Heart right ventricle (tissue), 16 donors: ENCODE data around the gene RXRA. TPM values are rescaled to one million over a fixed set of nuclear protein-coding genes. Genes with fewer than 3 reads are reported as not detected.

ENCODE experiments used
- ATAC-seq, 8 donors: fragments of 200-7000 bp; cut with Tn5 transposase; one replicate each; pipeline ENCODE4 v1.9.1; 2020; ENCODE audit warnings: mild to moderate bottlenecking in 8 of 8, moderate library complexity in 8 of 8, moderate number of reproducible peaks in 1 of 8
- DNase-seq, 2 donors: peaks; one replicate each; pipeline ENCODE4 v3.0.0-alpha.2; 2020
- H3K27ac ChIP-seq, 10 donors: fragments of 200-600 bp; sonication (generic) in 2 of 10; one replicate each; pipeline versions ENCODE4 v1.5.0 to v1.8.0; 2020 to 2022; ENCODE audit warnings: mild to moderate bottlenecking in 3 of 10
- H3K27me3 ChIP-seq, 7 donors: fragments of 200-600 bp; one replicate each; pipeline ENCODE4 v1.8.0; 2021 to 2022; ENCODE audit warnings: mild to moderate bottlenecking in 2 of 7
- H3K36me3 ChIP-seq, 9 donors: fragments of 200-600 bp; sonication (generic) in 1 of 9; one replicate each; pipeline versions ENCODE4 v1.5.0 to v1.8.0; 2020 to 2022; ENCODE audit warnings: mild to moderate bottlenecking in 2 of 9
- H3K4me1 ChIP-seq, 9 donors: fragments of 200-600 bp; sonication (generic) in 1 of 9; one replicate each; pipeline versions ENCODE4 v1.5.0 to v1.8.0; 2020 to 2022; ENCODE audit warnings: mild to moderate bottlenecking in 4 of 9
- H3K4me3 ChIP-seq, 10 donors: fragments of 200-600 bp; sonication (generic) in 2 of 10; one replicate each; pipeline versions ENCODE4 v1.5.0 to v1.8.0; 2020 to 2022; ENCODE audit warnings: mild to moderate bottlenecking in 7 of 10, moderate library complexity in 2 of 10
- H3K9me3 ChIP-seq, 11 donors: fragments of 200-600 bp in 10 of 11; sonication (generic) in 2 of 11; one replicate each; pipeline versions ENCODE4 v1.5.0 to v1.8.0; 2013 to 2022; ENCODE audit warnings: mild to moderate bottlenecking in 2 of 11, control low read depth in 1 of 11, moderate library complexity in 1 of 11
- CTCF ChIP-seq, 9 donors: fragments of 200-600 bp; sonication (generic) in 2 of 9; IDR thresholded peaks; one replicate each; pipeline versions ENCODE4 v1.5.0 to v1.8.0; 2021 to 2022; ENCODE audit warnings: antibody characterized with exemption in 9 of 9, mild to moderate bottlenecking in 5 of 9, moderate library complexity in 1 of 9
- WGBS, 2 donors: extraction: QIAGEN DNeasy Blood & Tissue Kit; methylation state at CpG; one replicate each; pipeline ENCODE4 v1.1.7; 2013; ENCODE audit warnings: inconsistent platforms in 1 of 2; 5-methylcytosine and 5-hydroxymethylcytosine counted together
- intact Hi-C, 10 donors: fragments of 100-400 bp; cut with DNase I; formaldehyde crosslinking; loops; one replicate each; pipeline versions ENCODE4 v1.11.1 to v1.14.2; 2022
- polyA plus RNA-seq, 2 donors: library from polyadenylated mRNA; stranded (reverse); fragments of 200-250 nt; gene quantifications; one replicate each; pipeline ENCODE4 v1.2.3, GENCODE V29; 2013
- total RNA-seq, 10 donors: library from RNA; stranded (reverse); fragmentation: NEBNext Ultra II Directional in 3 of 10; extraction: Animal tissue kit (Norgen Biotek cat#: 25700) in 3 of 10; gene quantifications; one replicate each; pipeline versions ENCODE4 v1.2.1 to v1.2.4, GENCODE V29; 2021 to 2023
- donor health status: Arrhythmogenic right ventricular cardiomyopathy.
- donor health status: ischemic (EF 13 %, LVEDD 7.1; RV severe dilation, severe dysfunction).
- donor health status: healthy with polysubstance abuse.
- donor health status: DM: no; HTN: yes; CAD: no.
- donor health status: DM: no; HTN: no; CAD: no.
- donor health status: ischemic (EF 25% LVEDD 6.9; RV normal size, moderate dysfunction).
- donor health status: ischemic (EF 25% LVEDD 5.7; RV mildly dilated, moderate dysfunction).
- donor health status: healthy.
- donor health status: DM: yes; HTN: yes; CAD: no.
- donor health status: Ischemic cardiomyopathy.
- donor health status: ischemic (EF 35%, LVEDD 5.7; RV mildly dilated, moderate dysfunction).
- donor health status: nonischemic (EF 11% LVEDD 7.7; RV severe dilation, severe dysfunction).
- donor health status: DM: yes; HTN: yes; CAD: no.
- donor health status: PGD.
- donor health status: ischemic (EF 29% LVEDD 5.4; RV normal size, mild dysfunction).
- donor health status: nonischemic (EF 23%, LVEDD 6.1; RV moderate dilation, normal function).

RXRA gene
- total and polyA plus RNA-seq, 12 donors, result 22.6 to 92.3 (median 42.0) TPM

DNA sequence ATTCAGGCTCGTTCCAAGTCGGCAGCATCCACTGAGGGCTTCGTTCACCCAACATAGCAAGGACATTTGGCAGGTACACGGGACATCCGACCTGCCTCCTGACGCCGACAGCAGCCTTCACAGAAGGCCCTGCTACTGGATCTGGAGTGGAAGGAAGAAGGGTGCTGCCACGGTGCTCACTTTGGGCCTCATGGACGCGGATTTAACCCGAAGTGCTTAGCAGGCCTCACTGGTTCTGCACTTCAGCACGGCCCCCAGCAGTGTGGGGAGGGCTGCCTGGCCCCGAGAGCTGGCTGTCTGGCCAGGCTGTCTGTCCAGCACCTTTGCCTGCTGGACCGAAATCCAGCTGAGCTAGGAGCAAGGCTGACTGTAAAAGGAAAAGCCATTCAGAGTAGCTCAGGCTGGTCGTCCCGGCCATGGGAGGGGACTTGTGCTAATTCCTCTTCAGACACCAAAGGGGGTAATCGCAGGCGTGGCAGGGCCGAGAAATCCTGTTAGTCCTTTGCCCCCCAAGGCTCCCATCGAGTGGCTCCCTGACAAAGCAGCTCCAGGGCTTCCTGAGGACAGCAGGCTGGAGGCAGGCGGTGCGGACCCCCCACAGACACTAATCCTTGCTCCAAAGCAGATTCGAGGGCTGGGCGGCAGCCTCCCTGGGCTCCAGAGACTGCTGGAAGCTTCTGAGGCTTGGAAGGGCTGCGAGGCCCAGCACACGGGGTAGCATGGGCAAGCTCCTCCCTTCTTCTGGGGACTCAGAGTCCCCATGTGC is 11.1 kb upstream of the RXRA start:
- Histone ChIP-seq H3K27me3 (no peaks in the 10 kb centered on the region), H3K4me3 (no peak overlapping the region), H3K27ac (no peak overlapping the region), H3K9me3 (peaks cover 0 to 24% (median 0%) of the 10 kb centered on the region in 11 donors), H3K36me3 (no peaks in the 10 kb centered on the region), H3K4me1 (peaks cover 0 to 24% (median 18%) of the 10 kb centered on the region in 9 donors)
- ATAC-seq, result peak in 1 of 8 donors; percentile 28
- WGBS, 2 donors, result 85 to 89% methylated on average over 26 of the region's 26 CpGs
- intact Hi-C loops, result no loop called here
- peak in 1 of 2 donors; percentile 8 for DNase-seq
- TF ChIP-seq CTCF (IDR thresholded peaks at IDR 0.05), result no peak

DNA sequence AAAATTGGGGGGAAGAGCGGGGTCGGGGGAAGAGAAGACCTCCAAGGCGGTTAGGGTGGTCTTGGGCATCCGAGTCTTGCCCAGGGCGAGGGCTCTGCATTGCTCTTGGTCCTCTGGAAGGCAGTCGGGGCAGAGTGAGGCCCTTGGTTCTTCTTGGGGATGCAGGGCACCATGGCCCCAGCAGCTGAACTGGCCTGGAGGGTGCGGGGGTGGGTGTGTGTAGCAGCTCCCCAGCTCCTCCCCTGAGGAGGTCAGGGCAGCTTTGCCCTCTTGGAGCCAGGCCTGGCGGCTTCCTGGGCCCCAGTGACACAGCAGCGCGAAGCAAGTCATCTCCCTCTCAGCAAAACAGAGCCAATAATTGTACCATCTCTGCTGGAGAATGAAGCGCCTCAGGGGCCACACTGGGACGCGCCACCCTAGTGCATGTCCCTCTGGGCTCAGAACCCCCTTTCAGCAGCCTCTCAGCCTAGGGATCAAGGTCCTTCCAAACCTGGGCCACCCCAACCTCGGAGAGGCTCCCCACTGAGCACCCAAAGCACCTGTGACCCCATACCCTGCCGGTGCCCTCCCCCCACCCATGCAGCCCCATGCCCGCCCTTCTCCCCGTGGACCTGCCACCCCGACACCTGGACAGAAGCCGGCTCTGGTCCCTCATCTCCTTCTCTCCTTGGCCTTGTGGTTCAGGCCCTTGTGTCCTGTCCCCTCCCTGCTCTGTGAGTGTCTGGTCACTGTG is 10.4 kb upstream of the RXRA start:
- 89 to 90% methylated on average over 19 of the region's 19 CpGs for WGBS, 2 donors
- Histone ChIP-seq H3K4me3 (no peak overlapping the region), H3K27ac (peak overlapping the region in 1 of 10 donors; percentile 9), H3K27me3 (no peaks in the 10 kb centered on the region), H3K4me1 (peaks cover 0 to 24% (median 18%) of the 10 kb centered on the region in 9 donors), H3K36me3 (no peaks in the 10 kb centered on the region), H3K9me3 (peaks cover 0 to 22% (median 0%) of the 10 kb centered on the region in 11 donors)
- intact Hi-C loops, result no loop called here
- DNase-seq (peak in 1 of 2 donors; percentile 9), ATAC-seq (peak in 4 of 8 donors; percentile 3 to 12 (median 5))
- TF ChIP-seq CTCF (IDR thresholded peaks at IDR 0.05), result no peak

DNA sequence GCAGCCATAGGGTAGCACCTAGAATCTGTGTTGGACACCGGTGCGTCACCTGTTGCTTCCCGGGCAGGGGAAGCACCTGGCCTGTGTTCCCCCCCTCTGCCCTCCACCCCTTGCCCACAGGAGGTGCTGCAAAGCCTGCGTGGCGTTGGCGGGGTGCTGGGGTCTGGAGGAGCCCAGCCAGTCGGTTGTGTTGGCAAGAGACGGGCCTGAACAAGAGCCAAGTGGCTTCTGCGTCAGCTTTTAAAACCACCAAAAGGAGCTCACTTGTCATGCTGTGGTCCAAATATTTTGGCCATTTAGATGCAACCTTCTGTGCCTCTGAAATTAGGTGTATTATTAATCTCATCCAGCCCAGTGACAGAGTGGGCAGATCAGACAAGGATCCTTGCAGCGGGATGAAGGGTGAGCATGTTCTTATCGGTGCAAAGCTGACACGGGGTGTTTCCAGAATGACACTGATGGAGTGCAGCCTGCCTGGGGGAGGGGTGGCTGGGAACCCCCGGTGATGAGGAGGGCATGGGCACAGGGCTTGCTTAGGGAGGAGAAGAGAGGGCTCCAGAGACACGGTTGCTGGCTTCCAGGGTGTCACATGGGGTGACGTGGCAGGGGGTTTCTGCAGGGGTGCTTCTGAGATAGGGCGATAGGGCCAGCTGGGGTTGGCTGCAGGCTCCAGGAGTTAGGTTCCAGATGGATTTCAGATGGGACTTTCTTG is 9.7 kb upstream of the RXRA start:
- intact Hi-C loops, result no loop called here
- Histone ChIP-seq H3K27me3 (no peaks in the 10 kb centered on the region), H3K4me3 (no peak overlapping the region), H3K27ac (peak overlapping the region in 2 of 10 donors; percentile 9 to 15), H3K4me1 (peaks cover 0 to 27% (median 18%) of the 10 kb centered on the region in 9 donors), H3K36me3 (no peaks in the 10 kb centered on the region), H3K9me3 (peaks cover 0 to 17% (median 0%) of the 10 kb centered on the region in 11 donors)
- TF ChIP-seq CTCF (IDR thresholded peaks at IDR 0.05), result no peak
- ATAC-seq (peak; percentile 59 to 82 (median 77)), DNase-seq (peak in 1 of 2 donors; percentile 61)
- WGBS, 2 donors, result 30 to 38% methylated on average over 16 of the region's 16 CpGs

DNA sequence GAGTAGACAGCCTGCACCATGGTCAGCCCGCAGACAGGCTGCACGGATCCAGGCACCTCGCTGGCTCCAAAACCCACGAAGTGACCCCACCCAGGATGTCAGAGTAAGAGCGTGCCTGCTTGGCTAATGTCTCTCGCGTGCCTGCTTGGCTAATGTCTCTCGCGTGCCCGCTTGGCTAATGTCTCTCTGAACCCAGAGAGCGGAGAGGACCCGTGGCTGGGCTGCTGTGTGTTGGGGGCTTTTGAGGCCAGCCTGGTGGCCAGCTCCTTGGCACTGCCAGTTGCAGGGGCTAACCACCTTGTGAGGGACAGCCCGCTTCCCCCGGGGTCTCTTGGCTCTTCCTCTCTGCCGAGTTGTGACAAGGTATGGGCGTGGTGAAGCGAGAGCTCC is 8.9 kb upstream of the RXRA start:
- H3K9me3 ChIP-seq, result peaks cover 0 to 10% (median 0%) of the 10 kb centered on the region in 11 donors
- 53% methylated on average over 17 of the region's 17 CpGs for WGBS, 2 donors
- no peak overlapping the region for H3K27ac ChIP-seq
- intact Hi-C loops, result no loop called here
- peaks cover 0 to 27% (median 18%) of the 10 kb centered on the region in 9 donors for H3K4me1 ChIP-seq
- no peaks in the 10 kb centered on the region for H3K36me3 ChIP-seq
- TF ChIP-seq CTCF (IDR thresholded peaks at IDR 0.05), result no peak
- no peaks in the 10 kb centered on the region for H3K27me3 ChIP-seq
- H3K4me3 ChIP-seq, result no peak overlapping the region
- DNase-seq (peak in 1 of 2 donors; percentile 8), ATAC-seq (no peak)
